H1 (cell line): ENCODE results near the gene TSC1. TPM values are rescaled to one million over a fixed set of nuclear protein-coding genes. Genes with fewer than 3 reads are reported as not detected.

ENCODE experiments used
- CBX8 ChIP-seq: fragments of 300-800, 300-1000 bp; sonication (generic); IDR thresholded peaks from 2 replicates; pipeline ENCODE4 v1.7.1; 2016; ENCODE audit warnings: low read depth, low read length, borderline replicate concordance
- HDAC6 ChIP-seq: IDR thresholded peaks from one replicate; pipeline ENCODE4 v1.7.1; 2012; ENCODE audit warnings: low read depth, mild to moderate bottlenecking, inconsistent platforms, low read length, moderate library complexity
- JUND ChIP-seq: IDR thresholded peaks from 2 replicates; pipeline ENCODE4 v1.6.1; 2011; ENCODE audit warnings: mild to moderate bottlenecking, improper control_type of control experiment, low read length
- SIX5 ChIP-seq: IDR thresholded peaks from 2 replicates; pipeline ENCODE4 v1.6.1; 2011; ENCODE audit warnings: mild to moderate bottlenecking, low read depth, low read length
- SP2 ChIP-seq: IDR thresholded peaks from 2 replicates; pipeline ENCODE4 v1.6.1; 2012; ENCODE audit warnings: mild to moderate bottlenecking, low read length, inconsistent platforms
- SRF ChIP-seq: IDR thresholded peaks from 2 replicates; pipeline ENCODE4 v1.6.1; 2011; ENCODE audit warnings: mild to moderate bottlenecking, low read depth, low read length, moderate library complexity
- polyA plus RNA-seq, 7 experiments: library from polyadenylated mRNA; depleted of rRNA in 3 of 7; stranded (reverse) in 5 of 7; unstranded in 2 of 7; fragments of >200 nt in 5 of 7; fragments of 200-250 nt in 2 of 7; gene quantifications; 1 replicate in 5 of 7; 2 replicates in 1 of 7; 4 replicates in 1 of 7; pipeline versions ENCODE4 v1.2.1 to v1.2.3, GENCODE V29; 2011 to 2013; ENCODE audit warnings: missing spikeins in 2 of 7, mixed read lengths in 2 of 7
- total RNA-seq: library from RNA; stranded (reverse); fragmentation: NEBNext Ultra II Directional; extraction: Animal tissue kit (Norgen Biotek cat#: 25700); gene quantifications from 2 replicates; pipeline ENCODE4 v1.2.1, GENCODE V29; 2021

Gene TSC1
- total and polyA plus RNA-seq, 2 of the 8 experiments (the other 6 are each of a cell fraction or from before 2014, with no cell fraction given), result 37.2 to 46.0 TPM

DNA sequence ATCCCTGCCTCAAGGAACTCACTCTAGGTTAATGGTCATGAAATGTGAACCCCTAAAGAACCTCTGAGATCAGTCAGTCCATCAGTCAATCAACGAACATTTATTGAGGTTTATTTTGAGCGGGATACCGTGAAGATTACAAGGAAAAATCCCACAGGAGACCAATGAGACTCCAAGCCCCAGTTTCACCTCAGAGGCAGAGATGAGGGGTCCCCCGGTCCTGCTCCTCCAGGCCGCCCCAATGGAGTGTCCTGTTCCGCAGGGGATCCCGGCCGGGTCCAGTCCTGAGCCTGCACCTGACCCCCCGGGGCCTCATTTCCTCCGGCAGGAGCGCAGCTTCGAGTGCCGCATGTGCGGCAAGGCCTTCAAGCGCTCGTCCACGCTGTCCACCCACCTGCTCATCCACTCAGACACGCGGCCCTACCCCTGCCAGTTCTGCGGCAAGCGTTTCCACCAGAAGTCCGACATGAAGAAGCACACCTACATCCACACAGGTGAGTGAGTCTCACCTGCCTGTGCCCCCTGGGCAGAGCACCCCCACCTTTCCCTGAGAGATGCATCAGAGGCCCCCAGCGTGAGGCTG is 45.1 kb upstream of the TSC1 start (continued):
- TF ChIP-seq SIX5, result no peak
- TF ChIP-seq HDAC6, result no peak
- no peak for TF ChIP-seq SP2
- TF ChIP-seq CBX8, result no peak
- TF ChIP-seq JUND, result no peak
- no peak for TF ChIP-seq SRF
- TF ChIP-seq, all 59 proteins: peak for 0
